ENCODE measurements around the gene IFNLR1. TPM values are rescaled to one million over a fixed set of nuclear protein-coding genes. Genes with fewer than 3 reads are reported as not detected.

The IFNLR1 gene
- total RNA-seq, 1 donor: not detected

DNA sequence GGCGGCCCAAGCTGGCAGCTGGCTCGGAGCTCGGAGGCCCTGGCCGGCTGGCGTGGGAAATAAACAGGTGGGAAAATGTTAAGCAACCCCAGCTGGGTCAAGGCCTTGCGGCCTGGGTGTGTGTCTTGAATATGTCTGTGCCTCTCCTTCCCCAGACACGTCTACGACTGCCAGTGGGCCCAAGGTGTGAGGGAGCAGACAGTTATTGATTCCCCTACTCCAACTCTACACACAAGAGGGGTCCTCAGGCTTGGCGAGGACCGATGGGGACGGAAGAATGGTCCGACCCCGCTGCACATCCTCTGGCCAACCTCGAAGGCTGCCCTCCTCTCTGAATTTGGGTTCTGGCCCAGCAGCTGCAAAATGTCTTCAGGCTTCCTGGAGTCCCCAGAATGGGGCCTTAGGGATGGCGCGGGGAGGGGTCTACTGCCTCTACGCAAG, 46.3 kb downstream of the IFNLR1 start:
- H3K36me3 ChIP-seq (ENCODE audit: insufficient read depth, low read length): no peaks in the 10 kb centered on the region
- no peak overlapping the region for H3K27ac ChIP-seq (ENCODE audit: low read depth, low read length)
- H3K4me3 ChIP-seq (ENCODE audit: insufficient read depth, low read length): no peak overlapping the region
- DNase-seq (ENCODE audit: insufficient read length, low spot score, missing footprints): no peak
- H3K4me2 ChIP-seq (ENCODE audit: insufficient read depth, low read length): no peak overlapping the region
- H4K20me1 ChIP-seq (ENCODE audit: insufficient read depth, low read length): no peaks in the 10 kb centered on the region
- TF ChIP-seq, protein P1, sequence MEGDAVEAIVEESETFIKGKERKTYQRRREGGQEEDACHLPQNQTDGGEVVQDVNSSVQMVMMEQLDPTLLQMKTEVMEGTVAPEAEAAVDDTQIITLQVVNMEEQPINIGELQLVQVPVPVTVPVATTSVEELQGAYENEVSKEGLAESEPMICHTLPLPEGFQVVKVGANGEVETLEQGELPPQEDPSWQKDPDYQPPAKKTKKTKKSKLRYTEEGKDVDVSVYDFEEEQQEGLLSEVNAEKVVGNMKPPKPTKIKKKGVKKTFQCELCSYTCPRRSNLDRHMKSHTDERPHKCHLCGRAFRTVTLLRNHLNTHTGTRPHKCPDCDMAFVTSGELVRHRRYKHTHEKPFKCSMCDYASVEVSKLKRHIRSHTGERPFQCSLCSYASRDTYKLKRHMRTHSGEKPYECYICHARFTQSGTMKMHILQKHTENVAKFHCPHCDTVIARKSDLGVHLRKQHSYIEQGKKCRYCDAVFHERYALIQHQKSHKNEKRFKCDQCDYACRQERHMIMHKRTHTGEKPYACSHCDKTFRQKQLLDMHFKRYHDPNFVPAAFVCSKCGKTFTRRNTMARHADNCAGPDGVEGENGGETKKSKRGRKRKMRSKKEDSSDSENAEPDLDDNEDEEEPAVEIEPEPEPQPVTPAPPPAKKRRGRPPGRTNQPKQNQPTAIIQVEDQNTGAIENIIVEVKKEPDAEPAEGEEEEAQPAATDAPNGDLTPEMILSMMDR (IDR thresholded peaks at IDR 0.05; ENCODE audit: extremely low read depth, low read depth, low read length): no peak
- H2AFZ ChIP-seq (ENCODE audit: low read length): no peak overlapping the region
- no peaks in the 10 kb centered on the region for H3K9me3 ChIP-seq (ENCODE audit: low read depth, low read length)
- no peaks in the 10 kb centered on the region for H3K79me2 ChIP-seq (ENCODE audit: insufficient read depth, low read length)
- peaks cover 19% of the 10 kb centered on the region for H3K27me3 ChIP-seq (ENCODE audit: insufficient read depth, low read length)
- H3K4me1 ChIP-seq (ENCODE audit: insufficient read depth, low read length): peaks cover 4% of the 10 kb centered on the region

DNA sequence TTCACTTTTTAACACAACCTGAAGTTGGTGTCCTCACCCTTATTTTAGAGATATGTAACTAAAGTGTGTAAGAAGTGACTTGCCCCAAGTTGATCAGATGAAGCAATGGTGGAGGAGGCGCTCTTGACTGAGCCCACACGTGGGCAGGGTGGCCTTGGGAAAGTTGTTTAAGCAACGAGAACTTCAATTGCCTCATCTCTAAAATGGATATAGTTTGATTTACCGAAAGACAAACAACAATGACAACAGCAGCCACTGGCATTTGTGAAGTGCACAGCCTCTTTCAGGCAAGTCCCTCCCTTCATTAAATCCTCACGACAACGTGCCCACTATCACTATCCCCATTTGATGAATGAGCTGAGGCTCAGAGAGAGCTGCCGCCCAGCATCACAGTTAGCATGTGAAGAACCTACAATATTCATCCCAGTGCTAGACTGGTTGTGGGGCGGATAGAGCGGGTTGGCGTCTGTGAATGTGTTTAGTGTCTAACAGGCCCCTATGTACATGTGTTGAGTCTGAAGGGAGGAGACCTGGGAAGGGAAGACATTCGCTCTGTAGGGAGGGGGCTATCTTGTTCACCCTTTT, 47.2 kb downstream of the IFNLR1 start:
- DNase-seq (ENCODE audit: insufficient read length, low spot score, missing footprints): no peak
- no peaks in the 10 kb centered on the region for H4K20me1 ChIP-seq (ENCODE audit: insufficient read depth, low read length)
- H3K27ac ChIP-seq (ENCODE audit: low read depth, low read length): no peak overlapping the region

DNA sequence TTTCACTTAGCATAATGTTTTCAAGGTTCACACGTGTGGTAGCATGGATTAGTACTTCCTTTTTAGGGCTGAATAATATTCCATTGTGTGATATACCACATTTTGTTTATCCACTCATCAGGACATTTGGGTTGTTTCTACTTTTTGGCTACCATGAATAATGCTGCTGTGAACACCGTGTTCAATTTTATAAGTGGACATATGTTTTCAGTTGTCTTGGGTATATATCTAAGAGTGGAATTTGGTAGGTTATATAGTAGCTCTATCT, 47.9 kb downstream of the IFNLR1 start:
- no peak for DNase-seq (ENCODE audit: insufficient read length, low spot score, missing footprints)
- H3K27me3 ChIP-seq (ENCODE audit: insufficient read depth, low read length): peaks cover 7% of the 10 kb centered on the region
- no peak overlapping the region for H2AFZ ChIP-seq (ENCODE audit: low read length)
- no peak overlapping the region for H3K27ac ChIP-seq (ENCODE audit: low read depth, low read length)
- H3K36me3 ChIP-seq (ENCODE audit: insufficient read depth, low read length): no peaks in the 10 kb centered on the region
- peaks cover 4% of the 10 kb centered on the region for H3K4me1 ChIP-seq (ENCODE audit: insufficient read depth, low read length)
- H3K4me3 ChIP-seq (ENCODE audit: insufficient read depth, low read length): no peak overlapping the region
- H3K79me2 ChIP-seq (ENCODE audit: insufficient read depth, low read length): no peaks in the 10 kb centered on the region
- H4K20me1 ChIP-seq (ENCODE audit: insufficient read depth, low read length): no peaks in the 10 kb centered on the region
- no peak overlapping the region for H3K4me2 ChIP-seq (ENCODE audit: insufficient read depth, low read length)
- H3K9me3 ChIP-seq (ENCODE audit: low read depth, low read length): no peaks in the 10 kb centered on the region
- TF ChIP-seq, protein P1 (IDR thresholded peaks at IDR 0.05; ENCODE audit: extremely low read depth, low read depth, low read length): no peak

More for the DNA sequence above, 47.2 kb downstream of the IFNLR1 start:
- H3K27me3 ChIP-seq (ENCODE audit: insufficient read depth, low read length): peaks cover 13% of the 10 kb centered on the region
- no peaks in the 10 kb centered on the region for H3K9me3 ChIP-seq (ENCODE audit: low read depth, low read length)
- no peaks in the 10 kb centered on the region for H3K79me2 ChIP-seq (ENCODE audit: insufficient read depth, low read length)
- no peak overlapping the region for H3K4me3 ChIP-seq (ENCODE audit: insufficient read depth, low read length)
- no peaks in the 10 kb centered on the region for H3K36me3 ChIP-seq (ENCODE audit: insufficient read depth, low read length)
- TF ChIP-seq, protein P1 (IDR thresholded peaks at IDR 0.05; ENCODE audit: extremely low read depth, low read depth, low read length): no peak
- H2AFZ ChIP-seq (ENCODE audit: low read length): no peak overlapping the region
- H3K4me2 ChIP-seq (ENCODE audit: insufficient read depth, low read length): no peak overlapping the region
- H3K4me1 ChIP-seq (ENCODE audit: insufficient read depth, low read length): peaks cover 4% of the 10 kb centered on the region

DNA sequence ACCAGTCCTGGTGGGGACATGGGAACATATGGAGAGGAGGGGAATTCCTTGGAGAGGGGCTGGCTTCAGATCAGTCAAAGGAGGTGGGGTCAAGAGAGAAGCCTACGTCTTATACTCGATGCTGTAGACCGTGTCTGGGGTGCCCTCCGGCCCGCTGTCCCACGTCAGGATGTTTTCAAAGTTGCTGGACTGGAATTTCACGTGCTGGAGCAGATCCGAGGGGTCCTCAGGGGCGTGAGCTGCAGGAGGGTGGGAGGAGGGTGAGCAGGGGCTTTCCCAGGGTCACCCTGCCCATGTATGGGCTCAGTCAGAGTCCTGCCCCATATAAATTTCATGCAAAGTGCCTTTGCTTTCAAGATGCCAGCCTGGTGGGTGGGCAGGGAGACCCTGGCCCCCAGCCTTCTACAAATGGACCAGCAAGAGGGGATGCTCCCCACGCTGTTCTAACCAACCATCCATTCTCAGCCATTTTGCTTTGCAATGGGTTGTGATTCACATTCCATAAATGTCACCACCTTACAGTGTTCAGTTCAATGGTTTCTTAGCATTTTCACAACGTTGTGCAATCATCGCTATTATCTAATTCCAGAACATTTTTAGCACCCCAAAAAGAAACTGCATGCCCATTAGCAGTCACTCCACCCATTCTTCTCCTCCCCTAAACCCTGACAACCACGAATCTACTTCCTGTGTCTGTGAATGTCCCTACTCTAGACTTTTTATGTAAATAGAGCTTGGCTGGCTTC, 48.4 kb downstream of the IFNLR1 start:
- H3K27ac ChIP-seq (ENCODE audit: low read depth, low read length): no peak overlapping the region
- TF ChIP-seq, protein P1 (IDR thresholded peaks at IDR 0.05; ENCODE audit: extremely low read depth, low read depth, low read length): no peak

More for the DNA sequence above, 48.4 kb downstream of the IFNLR1 start:
- no peaks in the 10 kb centered on the region for H3K79me2 ChIP-seq (ENCODE audit: insufficient read depth, low read length)
- no peak overlapping the region for H3K4me2 ChIP-seq (ENCODE audit: insufficient read depth, low read length)
- peaks cover 4% of the 10 kb centered on the region for H3K4me1 ChIP-seq (ENCODE audit: insufficient read depth, low read length)
- DNase-seq (ENCODE audit: insufficient read length, low spot score, missing footprints): no peak
- peaks cover 2% of the 10 kb centered on the region for H3K27me3 ChIP-seq (ENCODE audit: insufficient read depth, low read length)
- no peaks in the 10 kb centered on the region for H3K9me3 ChIP-seq (ENCODE audit: low read depth, low read length)
- H2AFZ ChIP-seq (ENCODE audit: low read length): no peak overlapping the region
- H4K20me1 ChIP-seq (ENCODE audit: insufficient read depth, low read length): no peaks in the 10 kb centered on the region
- H3K4me3 ChIP-seq (ENCODE audit: insufficient read depth, low read length): no peak overlapping the region
- no peaks in the 10 kb centered on the region for H3K36me3 ChIP-seq (ENCODE audit: insufficient read depth, low read length)

All from osteoblast (primary cell).